K562 (cell line): ENCODE data around the gene SH3TC2. TPM values are rescaled to one million over a fixed set of nuclear protein-coding genes. Genes with fewer than 3 reads are reported as not detected.

ENCODE experiments used
- ATF3 ChIP-seq, 2 experiments: fragments of 450-650 bp in 1 of 2; sonication (generic) in 1 of 2; formaldehyde crosslinking in 1 of 2; IDR thresholded peaks in 1 of 2; conservative IDR thresholded peaks in 1 of 2; 2 replicates each; pipeline versions ENCODE4 v1.6.1 to v1.8.1; 2016 to 2023; ENCODE audit warnings: mild to moderate bottlenecking in 2 of 2, moderate library complexity in 2 of 2, inconsistent platforms in 1 of 2, missing genetic modification reagents in 1 of 2
- CEBPG ChIP-seq, 3 experiments: fragments of 200-800 bp in 1 of 3; sonication (Bioruptor generic) in 1 of 3; sonication (generic) in 1 of 3; formaldehyde crosslinking in 1 of 3; IDR thresholded peaks in 2 of 3; conservative IDR thresholded peaks in 1 of 3; 2 replicates each; pipeline versions ENCODE4 v1.6.1 to v1.8.0; 2016 to 2022; ENCODE audit warnings: missing compliant biosample characterization in 2 of 3, missing genetic modification characterization in 2 of 3, mild to moderate bottlenecking in 1 of 3, missing genetic modification reagents in 1 of 3
- CTCF ChIP-seq, 3 experiments: IDR thresholded peaks in 2 of 3; conservative IDR thresholded peaks in 1 of 3; 2 replicates each; pipeline ENCODE4 v1.5.1; 2011 to 2012; ENCODE audit warnings: low read length in 3 of 3, mild to moderate bottlenecking in 3 of 3, control low read depth in 2 of 3, improper control_type of control experiment in 1 of 3, inconsistent platforms in 1 of 3, low read depth in 1 of 3, mixed read lengths in 1 of 3, moderate library complexity in 1 of 3; ENCODE audit not compliant: insufficient read depth in 2 of 3
- DEAF1 ChIP-seq: fragments of 450-650 bp; formaldehyde crosslinking; IDR thresholded peaks from 2 replicates; pipeline ENCODE4 v1.4.0; 2020; ENCODE audit warnings: mild to moderate bottlenecking, moderate library complexity
- JUND ChIP-seq, 2 experiments: IDR thresholded peaks; 2 replicates in 1 of 2; 3 replicates in 1 of 2; pipeline ENCODE4 v1.6.1; 2011; ENCODE audit warnings: borderline replicate concordance in 2 of 2, low read depth in 2 of 2, low read length in 2 of 2, improper control_type of control experiment in 1 of 2, missing biosample characterization in 1 of 2, missing genetic modification characterization in 1 of 2, missing genetic modification reagents in 1 of 2
- PTRF ChIP-seq: fragments of 450-650 bp; IDR thresholded peaks from 2 replicates; pipeline ENCODE4 v1.6.1; 2016; ENCODE audit warnings: mild to moderate bottlenecking, missing genetic modification characterization, missing compliant biosample characterization
- RCOR1 ChIP-seq, 2 experiments: IDR thresholded peaks; 2 replicates each; pipeline ENCODE4 v1.6.1; 2012; ENCODE audit warnings: low read depth in 2 of 2, low read length in 2 of 2, borderline replicate concordance in 1 of 2, improper control_type of control experiment in 1 of 2
- REST ChIP-seq, 2 experiments: fragments of 450-650 bp; formaldehyde crosslinking in 1 of 2; IDR thresholded peaks; 2 replicates each; pipeline versions ENCODE4 v1.4.0 to v1.6.1; 2014 to 2020; ENCODE audit warnings: mild to moderate bottlenecking in 2 of 2, borderline replicate concordance in 1 of 2, low read depth in 1 of 2
- SNAPC5 ChIP-seq: fragments of 250-450 bp; sonication (Bioruptor Pico); IDR thresholded peaks from 2 replicates; pipeline ENCODE4 v1.8.0; 2021; ENCODE audit warnings: moderate library complexity, mild to moderate bottlenecking, inconsistent platforms
- TBL1XR1 ChIP-seq, 2 experiments: IDR thresholded peaks; 2 replicates each; pipeline ENCODE4 v1.6.1; 2012; ENCODE audit warnings: improper control_type of control experiment in 2 of 2, low read length in 2 of 2, mild to moderate bottlenecking in 1 of 2
- TRIM28 ChIP-seq: fragments of 450-650 bp; IDR thresholded peaks from 2 replicates; pipeline ENCODE4 v1.6.1; 2017
- ZNF24 ChIP-seq: fragments of 450-650 bp; IDR thresholded peaks from 2 replicates; pipeline ENCODE4 v1.6.1; 2016
- polyA plus RNA-seq, 8 experiments: library from polyadenylated mRNA; depleted of rRNA in 4 of 8; stranded (reverse) in 5 of 8; unstranded in 3 of 8; fragments of >200 nt; fragmentation: Nextera tagmentation in 2 of 8; fragmentation: Illumina TruSeq in 1 of 8; extraction: Ambion mirVana in 2 of 8; extraction: Trizol in 1 of 8; gene quantifications; 2 replicates each; pipeline versions ENCODE4 v1.2.1 to v1.2.3, GENCODE V29; 2011 to 2014; ENCODE audit warnings: inconsistent platforms in 1 of 8, missing spikeins in 1 of 8
- total RNA-seq, 7 experiments: library from RNA; depleted of rRNA in 6 of 7; stranded (reverse); fragments of >200 nt in 6 of 7; fragmentation: Illumina TruSeq in 2 of 7; extraction: Trizol in 2 of 7; gene quantifications; 2 replicates each; pipeline versions ENCODE4 v1.2.1 to v1.2.3, GENCODE V29; 2011 to 2021; ENCODE audit warnings: low replicate concordance in 1 of 7

Gene SH3TC2
- total and polyA plus RNA-seq, 9 of the 15 experiments (the other 6 are each of a cell fraction or from before 2014, with no cell fraction given): 0.03 to 0.80 (median 0.55) TPM; not detected in 1

GRCh38 chr5:149035372-149035790, 27.5 kb downstream of the SH3TC2 start (continued):
- TF ChIP-seq CTCF (IDR thresholded peaks at IDR 0.05 in 2 of 3, conservative IDR thresholded peaks at IDR 0.05 in 1 of 3; ENCODE audit: insufficient read depth in 2 of 3, low read depth in 1 of 3, low read length in 3 of 3) (peak; percentile 84 to 90 (median 90)), JUND (IDR thresholded peaks at IDR 0.05; ENCODE audit: borderline replicate concordance, low read depth, low read length) (0 out of 2 replicates have a peak, but pooled peaks have one; percentile 47), JUND (tag; IDR thresholded peaks at IDR 0.05; ENCODE audit: borderline replicate concordance, low read depth, low read length) (no peak), SNAPC5 (CRISPR knock-in tag) (no peak), DEAF1 (CRISPR knock-in tag) (peak; percentile 75), CEBPG (CRISPR knock-in tag; IDR thresholded peaks at IDR 0.05) (peak; percentile 76), CEBPG (tag; conservative IDR thresholded peaks at IDR 0.05 in 1 of 2, IDR thresholded peaks at IDR 0.05 in 1 of 2) (peak; percentile 42 to 79; a peak in 2 of 4 replicates), ATF3 (IDR thresholded peaks at IDR 0.05) (0 out of 2 replicates have a peak, but pooled peaks have one; percentile 13), ATF3 (CRISPR knock-in tag; conservative IDR thresholded peaks at IDR 0.05) (no peak), TBL1XR1 (IDR thresholded peaks at IDR 0.05; ENCODE audit: low read length in 2 of 2) (0 out of 4 replicates have a peak, but pooled peaks of 1 of the 2 experiments have one; percentile 23), RCOR1 (IDR thresholded peaks at IDR 0.05; ENCODE audit: borderline replicate concordance in 1 of 2, low read depth in 2 of 2, low read length in 2 of 2) (peak in 1 of 2 experiments; percentile 43; a peak in 1 of 4 replicates), PTRF (tag) (no peak), ZNF24 (peak; percentile 19; the same call in 1 of the 2 replicates), REST (IDR thresholded peaks at IDR 0.05; ENCODE audit: borderline replicate concordance) (peak; percentile 66), REST (CRISPR knock-in tag; IDR thresholded peaks at IDR 0.05; ENCODE audit: low read depth) (no peak), TRIM28 (no peak)
